ENCODE data around the gene SERGEF.

Gene SERGEF

GRCh38 chr11:17951685-17952388 lies 61.0 kb downstream of the SERGEF start:
- no peak for DNase-seq (ENCODE audit: low read depth in 2 of 2)

GRCh38 chr11:17950644-17951043 lies 62.2 kb downstream of the SERGEF start:
- DNase-seq (ENCODE audit: low read depth in 2 of 2) = no peak

GRCh38 chr11:17948296-17948695 lies 64.6 kb downstream of the SERGEF start:
- DNase-seq (ENCODE audit: low read depth in 2 of 2) = no peak

DNA sequence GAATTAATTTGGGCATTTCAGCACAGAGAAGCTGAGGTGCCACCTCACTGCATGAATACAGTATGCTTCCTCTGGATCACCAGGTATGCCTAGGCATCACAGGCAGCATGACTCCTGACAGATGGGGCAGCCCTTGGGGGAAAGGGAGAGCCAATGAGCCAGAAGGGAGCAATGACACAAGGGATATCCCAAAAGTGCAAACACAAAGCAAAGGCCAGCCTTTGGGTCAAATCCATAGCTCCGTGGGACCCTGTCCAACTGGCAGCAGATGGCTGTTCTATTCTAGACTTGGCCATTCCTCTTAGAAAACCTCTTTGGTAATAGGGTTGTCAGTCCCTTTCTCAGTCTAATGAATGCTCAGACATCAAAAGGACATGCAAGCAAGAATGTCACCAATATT lies 73.3 kb downstream of the SERGEF start:
- no peak for DNase-seq (ENCODE audit: low read depth in 2 of 2)

DNA sequence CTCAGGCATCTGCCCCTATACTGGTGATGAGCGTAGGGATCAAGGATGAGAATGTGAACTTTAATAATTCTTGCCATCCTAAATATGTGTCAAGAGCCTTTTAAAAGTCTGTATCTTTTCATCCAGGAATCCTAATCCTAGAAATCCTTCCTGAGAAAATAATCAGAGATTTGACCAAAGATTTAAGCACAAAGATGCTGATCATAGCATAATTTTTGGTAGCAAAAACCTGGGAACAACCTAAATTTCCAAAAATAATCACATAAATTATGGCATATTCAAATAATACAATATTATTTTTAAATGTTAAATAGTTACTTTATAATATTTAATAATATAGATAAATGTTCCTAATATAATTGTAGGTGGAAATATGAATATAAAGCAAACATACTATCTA lies 76.1 kb downstream of the SERGEF start:
- no peak for DNase-seq (ENCODE audit: low read depth in 2 of 2)

GRCh38 chr11:17934194-17934593 lies 78.7 kb downstream of the SERGEF start:
- no peak for DNase-seq (ENCODE audit: low read depth in 2 of 2)

DNA sequence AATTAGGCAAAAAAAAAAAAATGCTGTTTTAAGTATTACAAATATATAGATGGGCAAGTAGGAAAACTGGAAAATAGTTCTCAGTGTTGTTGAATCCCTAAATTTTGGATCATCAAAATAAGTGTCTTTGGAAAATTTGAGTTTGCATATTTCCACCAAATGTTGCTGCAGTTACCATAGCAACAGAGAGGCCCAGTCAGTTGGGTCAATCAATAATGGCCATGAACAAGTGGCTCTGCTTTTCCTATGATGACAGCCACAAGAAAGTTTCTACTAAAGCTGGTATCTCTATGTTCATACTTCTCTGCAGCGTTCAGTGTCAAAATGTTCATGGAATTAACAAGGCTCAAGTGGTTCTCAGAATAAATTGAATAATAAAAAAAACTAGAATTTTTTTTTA lies 79.1 kb downstream of the SERGEF start:
- DNase-seq (ENCODE audit: low read depth in 2 of 2) = no peak

- no peak for DNase-seq (ENCODE audit: low read depth in 2 of 2)
Measured at GRCh38 chr11:17932472-17932871, 80.4 kb downstream of the SERGEF start.

- DNase-seq (ENCODE audit: low read depth in 2 of 2) = no peak
Measured at GRCh38 chr11:17931595-17931994, 81.3 kb downstream of the SERGEF start.

DNA sequence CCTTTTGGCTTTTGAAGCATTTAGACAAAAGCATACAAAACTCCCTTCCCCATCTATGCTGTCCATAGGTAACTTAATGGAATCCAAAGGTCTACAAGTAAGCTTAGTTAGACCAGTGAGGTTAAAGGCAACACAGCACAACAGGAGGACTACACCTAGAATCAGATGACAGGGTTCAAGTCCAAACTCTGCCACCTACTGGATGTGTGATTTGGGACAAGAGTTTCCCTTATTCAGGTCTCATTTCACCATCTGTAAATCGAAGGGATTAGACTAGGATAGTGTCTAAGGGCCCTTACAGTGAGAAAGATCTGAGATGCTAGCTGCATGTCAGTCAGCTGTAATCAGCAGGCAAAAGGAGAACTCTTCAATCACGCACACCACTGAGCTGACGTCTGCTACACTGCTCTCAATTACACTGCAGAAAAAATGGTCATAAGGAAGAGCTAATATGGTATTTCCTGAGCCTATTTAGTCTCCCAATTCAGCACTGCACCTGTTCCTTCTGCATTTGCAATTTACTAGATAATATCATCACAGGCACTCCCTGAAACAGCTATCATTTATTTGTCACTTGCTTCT lies 82.2 kb downstream of the SERGEF start:
- no peak for DNase-seq (ENCODE audit: low read depth in 2 of 2)

DNA sequence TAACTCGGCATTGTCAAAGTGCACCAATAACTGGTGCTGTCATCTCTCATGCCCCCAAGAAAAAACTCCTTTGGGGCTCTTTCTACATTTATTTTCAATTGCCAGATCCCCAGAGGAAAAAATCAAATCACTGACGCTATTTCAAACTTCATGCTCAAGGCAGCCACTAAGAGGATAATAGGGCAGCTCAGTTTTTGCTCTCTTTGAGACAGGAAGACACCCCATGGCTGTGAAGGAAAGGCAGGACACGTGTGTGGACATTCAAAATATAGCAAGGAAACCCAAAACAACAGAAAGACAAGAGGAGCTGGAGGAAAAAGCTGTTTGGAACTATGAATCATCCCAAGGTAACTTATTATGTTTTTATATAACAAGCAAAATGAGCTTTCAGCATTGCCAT lies 83.7 kb downstream of the SERGEF start:
- no peak for DNase-seq (ENCODE audit: low read depth in 2 of 2)

- no peak for DNase-seq (ENCODE audit: low read depth in 2 of 2)
Measured at GRCh38 chr11:17927681-17928343, 85.0 kb downstream of the SERGEF start.

- no peak for DNase-seq (ENCODE audit: low read depth in 2 of 2)
Measured at GRCh38 chr11:17927041-17927440, 85.8 kb downstream of the SERGEF start.

- no peak for DNase-seq (ENCODE audit: low read depth in 2 of 2)
Measured at GRCh38 chr11:17924713-17925112, 88.1 kb downstream of the SERGEF start.

GRCh38 chr11:17923217-17923616 lies 89.6 kb downstream of the SERGEF start:
- no peak for DNase-seq (ENCODE audit: low read depth in 2 of 2)

GRCh38 chr11:17922416-17922788 lies 90.4 kb downstream of the SERGEF start:
- DNase-seq (ENCODE audit: low read depth in 2 of 2) = no peak

DNA sequence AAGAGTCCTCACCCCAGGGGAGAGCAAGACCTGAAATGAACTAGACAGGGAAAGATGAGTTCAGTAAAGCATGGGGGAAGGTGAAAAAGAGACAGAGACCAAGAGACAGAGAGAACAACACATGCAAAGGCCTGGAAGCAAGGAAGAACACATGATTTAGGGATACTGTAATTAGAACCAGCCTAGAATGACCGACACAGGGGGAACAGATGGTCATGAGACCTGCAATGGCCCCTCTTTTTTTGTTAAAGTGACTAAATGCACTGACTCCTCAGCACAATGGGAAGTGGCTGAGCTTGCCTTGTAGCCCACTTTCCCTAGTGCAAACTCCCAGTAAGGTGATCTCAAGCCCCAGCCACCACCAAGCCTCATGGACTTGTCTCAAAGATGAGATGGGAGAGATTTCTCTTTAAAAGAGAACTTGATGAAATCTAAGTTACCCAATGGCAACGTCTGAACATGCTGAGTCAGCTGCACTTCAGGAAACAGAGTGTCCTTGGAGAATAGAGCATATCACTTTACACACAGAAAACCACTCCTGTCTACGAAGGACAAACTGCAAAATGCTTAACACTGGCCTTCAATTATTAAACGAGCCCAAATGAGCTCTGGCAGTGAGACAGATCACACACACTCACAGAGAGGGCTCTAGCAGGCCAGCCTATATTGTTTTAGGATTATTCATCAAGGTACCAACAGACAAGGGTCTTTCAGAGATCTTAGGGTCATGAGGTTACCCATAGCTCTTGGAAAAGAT lies 91.0 kb downstream of the SERGEF start:
- DNase-seq (ENCODE audit: low read depth in 2 of 2) = no peak

DNA sequence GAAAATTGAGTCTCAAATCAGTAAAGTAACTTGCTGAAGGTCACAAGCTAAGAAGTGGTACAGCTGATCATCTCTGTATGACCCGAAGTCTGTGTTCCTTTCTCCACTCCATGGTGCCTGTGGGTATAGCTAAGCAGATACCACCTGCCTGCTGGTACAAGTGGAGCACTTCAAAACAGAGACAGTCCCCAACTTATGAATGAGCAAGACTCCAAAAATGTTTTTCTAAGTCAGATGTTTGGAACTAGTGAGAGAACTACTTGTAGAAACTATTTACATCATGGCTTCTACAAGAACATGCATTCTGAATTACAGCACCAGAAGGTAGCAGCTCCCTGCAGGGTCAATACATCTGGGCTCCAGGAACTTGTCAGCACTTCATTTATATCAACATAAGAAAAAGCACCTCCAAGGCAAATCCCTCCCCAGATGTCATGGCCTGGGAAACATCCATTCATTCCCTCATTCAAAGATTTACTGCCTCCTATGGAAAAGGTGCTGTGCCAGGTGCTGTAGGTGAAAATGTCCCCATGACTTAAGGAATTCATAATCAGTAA lies 94.7 kb downstream of the SERGEF start:
- DNase-seq (ENCODE audit: low read depth in 2 of 2) = no peak

GRCh38 chr11:17917556-17917955 lies 95.3 kb downstream of the SERGEF start:
- DNase-seq (ENCODE audit: low read depth in 2 of 2) = no peak

- peak in 1 of 2 donors; percentile 4 for DNase-seq (ENCODE audit: low read depth in 2 of 2)
Measured at GRCh38 chr11:17915500-17916143, 97.2 kb downstream of the SERGEF start.

DNA sequence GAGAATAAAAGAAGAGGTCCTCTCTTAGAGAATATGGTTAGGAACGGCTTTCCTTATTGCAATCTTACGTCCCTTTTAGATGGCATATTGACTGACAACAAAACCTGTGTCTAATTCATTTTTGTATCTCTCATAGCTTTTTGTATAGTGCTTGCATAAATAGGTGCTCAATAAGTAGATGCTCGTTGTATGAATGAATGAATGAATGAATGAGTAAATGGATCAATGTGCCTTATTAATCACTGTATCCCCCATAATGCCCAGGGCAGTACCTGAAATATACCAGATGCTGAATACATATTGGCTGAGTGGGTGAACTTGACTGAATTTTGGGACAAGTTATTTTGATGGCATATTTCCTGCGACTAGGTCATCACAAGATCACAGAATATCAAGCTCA lies 97.9 kb downstream of the SERGEF start:
- DNase-seq (ENCODE audit: low read depth in 2 of 2) = no peak

DNA sequence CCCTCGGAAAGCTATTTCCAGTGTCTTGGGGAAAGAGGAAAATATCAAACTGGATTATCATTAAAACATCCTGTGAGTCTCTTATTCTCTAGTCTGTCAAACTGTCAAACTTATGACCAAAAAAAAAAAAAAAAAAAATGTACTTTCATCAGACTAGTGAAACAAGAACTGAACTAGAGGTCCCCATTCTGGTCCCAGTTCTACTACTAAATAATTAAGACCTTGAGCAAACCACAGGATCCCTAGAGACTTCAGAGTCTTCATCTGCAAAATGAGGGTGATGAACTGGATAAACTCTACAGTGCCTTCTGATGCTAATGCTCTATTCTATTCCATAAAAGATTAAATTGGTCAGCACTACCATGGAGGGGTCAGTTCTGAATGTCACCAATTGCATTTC lies 105.8 kb downstream of the SERGEF start:
- DNase-seq (ENCODE audit: low read depth in 2 of 2) = no peak

Measured in stimulated activated CD8-positive, alpha-beta memory T cell treated with anti-CD3 and anti-CD28 coated beads, Interleukin-15, amount 100 ng/mL, for 48 hours (primary cell).